Measurements from ENCODE around the gene GNPTG.

GNPTG gene

GRCh38 chr16:1379304-1380076 lies 27.8 kb downstream of the GNPTG start:
- peak overlapping the region; percentile 41 for H3K4me3 ChIP-seq (ENCODE audit: low read length)
- no peak for TF ChIP-seq CTCF (IDR thresholded peaks at IDR 0.05; ENCODE audit: insufficient read depth, low read depth, low read length, missing control alignments)
- DNase-seq (ENCODE audit: low read depth) = peak; percentile 70

- no peak overlapping the region for H3K4me3 ChIP-seq (ENCODE audit: low read length)
- no peak for TF ChIP-seq CTCF (IDR thresholded peaks at IDR 0.05; ENCODE audit: insufficient read depth, low read depth, low read length, missing control alignments)
- DNase-seq (ENCODE audit: low read depth) = no peak
These were observed 28.5 kb downstream of the GNPTG start for GRCh38 chr16:1380195-1380594.

- DNase-seq (ENCODE audit: low read depth) = no peak
- TF ChIP-seq CTCF (IDR thresholded peaks at IDR 0.05; ENCODE audit: insufficient read depth, low read depth, low read length, missing control alignments) = no peak
- H3K4me3 ChIP-seq (ENCODE audit: low read length) = no peak overlapping the region
These were observed 30.1 kb downstream of the GNPTG start for GRCh38 chr16:1381612-1382406.

- no peak for TF ChIP-seq CTCF (IDR thresholded peaks at IDR 0.05; ENCODE audit: insufficient read depth, low read depth, low read length, missing control alignments)
- no peak for DNase-seq (ENCODE audit: low read depth)
- H3K4me3 ChIP-seq (ENCODE audit: low read length) = no peak overlapping the region
These were observed 31.8 kb downstream of the GNPTG start for GRCh38 chr16:1383556-1383955.

GRCh38 chr16:1385232-1385631 lies 33.5 kb downstream of the GNPTG start:
- DNase-seq (ENCODE audit: low read depth) = no peak
- no peak overlapping the region for H3K4me3 ChIP-seq (ENCODE audit: low read length)
- no peak for TF ChIP-seq CTCF (IDR thresholded peaks at IDR 0.05; ENCODE audit: insufficient read depth, low read depth, low read length, missing control alignments)

GRCh38 chr16:1387331-1387730 lies 35.6 kb downstream of the GNPTG start:
- no peak for DNase-seq (ENCODE audit: low read depth)
- no peak for TF ChIP-seq CTCF (IDR thresholded peaks at IDR 0.05; ENCODE audit: insufficient read depth, low read depth, low read length, missing control alignments)
- no peak overlapping the region for H3K4me3 ChIP-seq (ENCODE audit: low read length)

Measured in epithelial cell of esophagus (primary cell).